GM12878 (cell line): ENCODE data around the gene SYTL5. TPM values are rescaled to one million over a fixed set of nuclear protein-coding genes. Genes with fewer than 3 reads are reported as not detected.

Experiments used
- ATAC-seq: fragments of 200-7000 bp; cut with Tn5 transposase; 3 replicates; pipeline ENCODE4 v1.9.1; 2020; ENCODE audit warnings: mild to moderate bottlenecking, moderate library complexity
- BruUV-seq: library from RNA; stranded (reverse); fragments of 400-500 nt; replicated peaks from 2 replicates; lab custom pipeline; 2021; lab: Mats Ljungman, UMichigan
- CTCF ChIA-PET: fragments of 300-600 bp; sonication (Branson Sonifier 250); formaldehyde crosslinking; extraction: SDS; loops from one replicate; lab custom pipeline; 2021; ENCODE audit warnings: inconsistent platforms; lab: Yijun Ruan, JAX
- POLR2A ChIA-PET: fragments of 350-600 bp; formaldehyde crosslinking; extraction: SDS; loops from one replicate; lab custom pipeline; 2021; ENCODE audit warnings: inconsistent platforms; lab: Charles Lee
- RAD21 ChIA-PET: fragments of 300-600 bp; sonication (Branson Sonifier 250); formaldehyde crosslinking; loops from one replicate; lab custom pipeline; 2023; ENCODE audit warnings: antibody characterized with exemption; ENCODE audit not compliant: unreplicated experiment; lab: Charles Lee
- SMC1A ChIA-PET: fragments of 300-600 bp; sonication (Branson Sonifier 250); formaldehyde crosslinking; loops from one replicate; lab custom pipeline; 2023; ENCODE audit not compliant: unreplicated experiment, uncharacterized antibody; lab: Charles Lee
- DNase-seq: peaks from one replicate; pipeline ENCODE4 v3.0.0-alpha.2; 2011; ENCODE audit warnings: low read depth, low spot score
- FAIRE-seq: peaks from 3 replicates; lab custom pipeline; 2011; peaks lifted over from hg19 to GRCh38; lab: Jason Lieb, UNC
- H2AFZ ChIP-seq: 2 replicates; pipeline ENCODE4 v1.6.0; 2011; ENCODE audit warnings: low read depth, low read length, control low read depth; ENCODE audit not compliant: control insufficient read depth
- H3K27ac ChIP-seq: 2 replicates; pipeline ENCODE4 v1.5.1; 2011; ENCODE audit warnings: control low read depth; ENCODE audit not compliant: control insufficient read depth, insufficient read depth
- H3K27me3 ChIP-seq, 2 experiments: replicated peaks in 1 of 2; 2 replicates each; pipeline versions ENCODE4 v1.6.0 to v1.6.1; 2011; ENCODE audit warnings: low read length in 1 of 2; ENCODE audit not compliant: control insufficient read depth in 2 of 2, insufficient read depth in 2 of 2
- H3K36me3 ChIP-seq, 2 experiments: 2 replicates each; pipeline ENCODE4 v1.5.1; 2011; ENCODE audit warnings: low read length in 1 of 2; ENCODE audit not compliant: control insufficient read depth in 2 of 2, insufficient read depth in 2 of 2
- H3K4me1 ChIP-seq: 2 replicates; pipeline ENCODE4 v1.6.1; 2011; ENCODE audit warnings: mild to moderate bottlenecking, low read length, moderate library complexity, mixed read lengths; ENCODE audit not compliant: control insufficient read depth, insufficient read depth
- H3K4me2 ChIP-seq: 2 replicates; pipeline ENCODE4 v1.6.0; 2011; ENCODE audit warnings: control low read depth; ENCODE audit not compliant: control insufficient read depth, insufficient read depth
- H3K4me3 ChIP-seq: fragments of 200-600 bp; sonication (generic); 2 replicates; pipeline ENCODE4 v1.5.1; 2016
- H3K79me2 ChIP-seq: 2 replicates; pipeline ENCODE4 v1.6.0; 2011; ENCODE audit warnings: low read length; ENCODE audit not compliant: control insufficient read depth, insufficient read depth
- H3K9ac ChIP-seq: 2 replicates; pipeline ENCODE4 v1.8.0; 2011; ENCODE audit warnings: low read length, control low read depth, mixed read lengths; ENCODE audit not compliant: control insufficient read depth, insufficient read depth
- H3K9me3 ChIP-seq: replicated peaks from 3 replicates; pipeline ENCODE4 v1.5.1; 2011; ENCODE audit warnings: mild to moderate bottlenecking, low read length; ENCODE audit not compliant: control insufficient read depth, insufficient read depth
- H4K20me1 ChIP-seq: 2 replicates; pipeline ENCODE4 v1.6.0; 2011; ENCODE audit not compliant: control insufficient read depth, insufficient read depth
- BMI1 ChIP-seq: fragments of 450-650 bp; IDR thresholded peaks from 2 replicates; pipeline ENCODE4 v1.6.1; 2016; ENCODE audit warnings: mild to moderate bottlenecking, moderate library complexity, borderline replicate concordance
- CEBPZ ChIP-seq: fragments of 150-350 bp; IDR thresholded peaks from 2 replicates; pipeline ENCODE4 v1.6.1; 2016; ENCODE audit warnings: low read depth, low read length
- E2F4 ChIP-seq: IDR thresholded peaks from 2 replicates; pipeline ENCODE4 v1.6.1; 2012; ENCODE audit warnings: low read depth, low read length, improper control_type of control experiment
- FOXM1 ChIP-seq: IDR thresholded peaks from 2 replicates; pipeline ENCODE4 v1.6.1; 2012; ENCODE audit warnings: low read depth, mild to moderate bottlenecking, inconsistent platforms, low read length, moderate library complexity
- PBX3 ChIP-seq: IDR thresholded peaks from 2 replicates; pipeline ENCODE4 v1.6.1; 2011; ENCODE audit warnings: mild to moderate bottlenecking, low read depth, low read length, moderate library complexity; ENCODE audit not compliant: insufficient replicate concordance
- RBBP5 ChIP-seq: fragments of 200-600 bp; sonication (generic); conservative IDR thresholded peaks from 2 replicates; pipeline ENCODE4 v1.6.1; 2016
- SPI1 ChIP-seq: IDR thresholded peaks from 2 replicates; pipeline ENCODE4 v1.6.1; 2011; ENCODE audit warnings: low read depth, mild to moderate bottlenecking, low read length, moderate library complexity, borderline replicate concordance; ENCODE audit not compliant: insufficient read depth
- SRF ChIP-seq, 2 experiments: IDR thresholded peaks; 2 replicates each; pipeline ENCODE4 v1.6.1; 2011; ENCODE audit warnings: low read depth in 2 of 2, low read length in 2 of 2, mild to moderate bottlenecking in 1 of 2, moderate library complexity in 1 of 2
- ZBED1 ChIP-seq: IDR thresholded peaks from 2 replicates; pipeline ENCODE4 v1.6.1; 2016; ENCODE audit warnings: borderline replicate concordance
- ZNF622 ChIP-seq: fragments of 450-650 bp; IDR thresholded peaks from 2 replicates; pipeline ENCODE4 v1.6.1; 2017; ENCODE audit warnings: mild to moderate bottlenecking, inconsistent platforms
- in situ Hi-C: fragments of 300-500 bp; cut with MboI; formaldehyde crosslinking; loops from 9 replicates; pipeline ENCODE4 v1.14.3; 2018; ENCODE audit warnings: mixed read lengths
- intact Hi-C: fragments of 100-400 bp; cut with micrococcal nuclease; formaldehyde crosslinking; loops from one replicate; pipeline ENCODE4 v1.14.2; 2022; ENCODE audit not compliant: unreplicated experiment
- polyA plus RNA-seq, 11 experiments: library from polyadenylated mRNA; depleted of rRNA in 4 of 11; unstranded in 6 of 11; stranded (reverse) in 5 of 11; fragments of >200 nt; fragmentation: Nextera tagmentation in 4 of 11; fragmentation: Illumina TruSeq in 1 of 11; extraction: Ambion mirVana in 4 of 11; extraction: Trizol in 1 of 11; gene quantifications; 1 replicate in 1 of 11; 2 replicates in 10 of 11; pipeline versions ENCODE4 v1.2.1 to v1.2.3, GENCODE V29; 2011 to 2016; ENCODE audit warnings: inconsistent platforms in 2 of 11, missing spikeins in 2 of 11, low read depth in 1 of 11
- total RNA-seq, 4 experiments: library from RNA; depleted of rRNA in 3 of 4; stranded (reverse); fragments of >200 nt in 3 of 4; fragmentation: Illumina TruSeq in 1 of 4; extraction: Trizol in 1 of 4; gene quantifications; 2 replicates each; pipeline versions ENCODE4 v1.2.1 to v1.2.3, GENCODE V29; 2013 to 2021
- TF ChIP-seq, protein P1 (sequence below): fragments of 450-650 bp; IDR thresholded peaks from 2 replicates; pipeline ENCODE4 v1.6.1; 2016; ENCODE audit warnings: mild to moderate bottlenecking
- TF ChIP-seq, protein P2 (sequence below): IDR thresholded peaks from 2 replicates; pipeline ENCODE4 v1.6.1; 2012; ENCODE audit warnings: mild to moderate bottlenecking, low read depth, low read length

Gene SYTL5
- total and polyA plus RNA-seq, 10 of the 15 experiments (the other 5 are each of a cell fraction or from before 2014, with no cell fraction given): 0.01 to 0.20 (median 0.04) TPM; not detected in 3

GRCh38 chrX:37989304-37989703 is 17.0 kb upstream of the SYTL5 start:
- in situ Hi-C loops: no loop called here
- CTCF ChIA-PET: no interaction called here
- no peaks in the 10 kb centered on the region for H4K20me1 ChIP-seq

More at GRCh38 chrX:37989304-37989703, 17.0 kb upstream of the SYTL5 start:
- FAIRE-seq (no peak), DNase-seq (no peak), ATAC-seq (no peak)
- Histone ChIP-seq H3K27ac (no peak overlapping the region), H3K9ac (no peak overlapping the region), H3K27me3 (no peaks in the 10 kb centered on the region), H3K4me3 (no peak overlapping the region), H3K4me2 (no peak overlapping the region), H3K36me3 (no peaks in the 10 kb centered on the region), H3K4me1 (no peaks in the 10 kb centered on the region), H2AFZ (no peak overlapping the region), H3K79me2 (no peaks in the 10 kb centered on the region), H3K9me3 (no peaks in the 10 kb centered on the region)
- SMC1A ChIA-PET: no interaction called here
- TF ChIP-seq, protein P1, sequence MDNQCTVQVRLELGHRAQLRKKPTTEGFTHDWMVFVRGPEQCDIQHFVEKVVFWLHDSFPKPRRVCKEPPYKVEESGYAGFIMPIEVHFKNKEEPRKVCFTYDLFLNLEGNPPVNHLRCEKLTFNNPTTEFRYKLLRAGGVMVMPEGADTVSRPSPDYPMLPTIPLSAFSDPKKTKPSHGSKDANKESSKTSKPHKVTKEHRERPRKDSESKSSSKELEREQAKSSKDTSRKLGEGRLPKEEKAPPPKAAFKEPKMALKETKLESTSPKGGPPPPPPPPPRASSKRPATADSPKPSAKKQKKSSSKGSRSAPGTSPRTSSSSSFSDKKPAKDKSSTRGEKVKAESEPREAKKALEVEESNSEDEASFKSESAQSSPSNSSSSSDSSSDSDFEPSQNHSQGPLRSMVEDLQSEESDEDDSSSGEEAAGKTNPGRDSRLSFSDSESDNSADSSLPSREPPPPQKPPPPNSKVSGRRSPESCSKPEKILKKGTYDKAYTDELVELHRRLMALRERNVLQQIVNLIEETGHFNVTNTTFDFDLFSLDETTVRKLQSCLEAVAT: no peak
- TF ChIP-seq FOXM1 (no peak), CEBPZ (no peak), ZNF622 (no peak), E2F4 (no peak), SRF (IDR thresholded peaks at IDR 0.05; ENCODE audit: low read depth in 2 of 2, low read length in 2 of 2) (no peak), PBX3 (no peak), RBBP5 (no peak), ZBED1 (no peak), BMI1 (no peak), SPI1 (no peak)
- TF ChIP-seq, protein P2, sequence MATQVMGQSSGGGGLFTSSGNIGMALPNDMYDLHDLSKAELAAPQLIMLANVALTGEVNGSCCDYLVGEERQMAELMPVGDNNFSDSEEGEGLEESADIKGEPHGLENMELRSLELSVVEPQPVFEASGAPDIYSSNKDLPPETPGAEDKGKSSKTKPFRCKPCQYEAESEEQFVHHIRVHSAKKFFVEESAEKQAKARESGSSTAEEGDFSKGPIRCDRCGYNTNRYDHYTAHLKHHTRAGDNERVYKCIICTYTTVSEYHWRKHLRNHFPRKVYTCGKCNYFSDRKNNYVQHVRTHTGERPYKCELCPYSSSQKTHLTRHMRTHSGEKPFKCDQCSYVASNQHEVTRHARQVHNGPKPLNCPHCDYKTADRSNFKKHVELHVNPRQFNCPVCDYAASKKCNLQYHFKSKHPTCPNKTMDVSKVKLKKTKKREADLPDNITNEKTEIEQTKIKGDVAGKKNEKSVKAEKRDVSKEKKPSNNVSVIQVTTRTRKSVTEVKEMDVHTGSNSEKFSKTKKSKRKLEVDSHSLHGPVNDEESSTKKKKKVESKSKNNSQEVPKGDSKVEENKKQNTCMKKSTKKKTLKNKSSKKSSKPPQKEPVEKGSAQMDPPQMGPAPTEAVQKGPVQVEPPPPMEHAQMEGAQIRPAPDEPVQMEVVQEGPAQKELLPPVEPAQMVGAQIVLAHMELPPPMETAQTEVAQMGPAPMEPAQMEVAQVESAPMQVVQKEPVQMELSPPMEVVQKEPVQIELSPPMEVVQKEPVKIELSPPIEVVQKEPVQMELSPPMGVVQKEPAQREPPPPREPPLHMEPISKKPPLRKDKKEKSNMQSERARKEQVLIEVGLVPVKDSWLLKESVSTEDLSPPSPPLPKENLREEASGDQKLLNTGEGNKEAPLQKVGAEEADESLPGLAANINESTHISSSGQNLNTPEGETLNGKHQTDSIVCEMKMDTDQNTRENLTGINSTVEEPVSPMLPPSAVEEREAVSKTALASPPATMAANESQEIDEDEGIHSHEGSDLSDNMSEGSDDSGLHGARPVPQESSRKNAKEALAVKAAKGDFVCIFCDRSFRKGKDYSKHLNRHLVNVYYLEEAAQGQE: no peak
- BruUV-seq: no TSS peak
- RAD21 ChIA-PET: no interaction called here
- POLR2A ChIA-PET: no interaction called here
- intact Hi-C loops: no loop called here
